HepG2 (cell line): ENCODE results near the gene FLYWCH1. TPM values are rescaled to one million over a fixed set of nuclear protein-coding genes. Genes with fewer than 3 reads are reported as not detected.

ENCODE experiments used
- CHCHD3 ChIP-seq: sonication (generic); formaldehyde crosslinking; IDR thresholded peaks from 2 replicates; pipeline ENCODE4 v1.8.0; 2022; ENCODE audit warnings: mild to moderate bottlenecking, missing genetic modification reagents, moderate library complexity
- EED ChIP-seq: sonication (generic); formaldehyde crosslinking; IDR thresholded peaks from 2 replicates; pipeline ENCODE4 v1.5.0; 2020; ENCODE audit warnings: mild to moderate bottlenecking, missing genetic modification reagents
- HNF4G ChIP-seq, 2 experiments: sonication (generic) in 1 of 2; formaldehyde crosslinking in 1 of 2; IDR thresholded peaks; 2 replicates each; pipeline versions ENCODE4 v1.4.0 to v1.6.1; 2011 to 2020; ENCODE audit warnings: borderline replicate concordance in 2 of 2, low read depth in 2 of 2, mild to moderate bottlenecking in 2 of 2, low read length in 1 of 2, missing genetic modification reagents in 1 of 2, moderate library complexity in 1 of 2
- NCOA2 ChIP-seq: sonication (generic); formaldehyde crosslinking; IDR thresholded peaks from 2 replicates; pipeline ENCODE4 v1.8.0; 2022; ENCODE audit warnings: inconsistent platforms
- PAWR ChIP-seq: sonication (generic); formaldehyde crosslinking; IDR thresholded peaks from 2 replicates; pipeline ENCODE4 v1.4.0; 2020; ENCODE audit warnings: missing genetic modification reagents, mild to moderate bottlenecking, borderline replicate concordance
- PLRG1 ChIP-seq: fragments of 450-650 bp; conservative IDR thresholded peaks from 2 replicates; pipeline ENCODE4 v1.6.1; 2016
- POLR2G ChIP-seq: fragments of 200-400 bp; formaldehyde crosslinking; IDR thresholded peaks from 2 replicates; pipeline ENCODE4 v1.6.1; 2018; ENCODE audit warnings: mild to moderate bottlenecking, low read depth, low read length, moderate library complexity
- RFX3 ChIP-seq: IDR thresholded peaks from 2 replicates; pipeline ENCODE4 v1.6.1; 2016; ENCODE audit warnings: missing biosample characterization, missing genetic modification reagents
- RXRA ChIP-seq: sonication (generic); formaldehyde crosslinking; IDR thresholded peaks from 2 replicates; pipeline ENCODE4 v1.5.1; 2020; ENCODE audit warnings: missing genetic modification reagents
- SKI ChIP-seq: fragments of 450-650 bp; IDR thresholded peaks from one replicate; pipeline ENCODE4 v1.6.1; 2018; ENCODE audit warnings: mild to moderate bottlenecking; ENCODE audit not compliant: partially characterized antibody
- SNAPC2 ChIP-seq: sonication (generic); formaldehyde crosslinking; IDR thresholded peaks from 2 replicates; pipeline ENCODE4 v1.8.1; 2022; ENCODE audit warnings: mild to moderate bottlenecking, missing genetic modification reagents
- TARDBP ChIP-seq: sonication (generic); formaldehyde crosslinking; IDR thresholded peaks from 2 replicates; pipeline ENCODE4 v1.8.0; 2022; ENCODE audit warnings: mild to moderate bottlenecking, missing genetic modification reagents
- TOE1 ChIP-seq: sonication (generic); formaldehyde crosslinking; IDR thresholded peaks from 2 replicates; pipeline ENCODE4 v1.4.0; 2020; ENCODE audit warnings: mild to moderate bottlenecking, missing genetic modification reagents
- XBP1 ChIP-seq: sonication (generic); formaldehyde crosslinking; IDR thresholded peaks from 2 replicates; pipeline ENCODE4 v1.5.0; 2020; ENCODE audit warnings: missing genetic modification reagents
- ZNF136 ChIP-seq: sonication (generic); formaldehyde crosslinking; IDR thresholded peaks from 2 replicates; pipeline ENCODE4 v1.8.1; 2022; ENCODE audit warnings: low read depth, mild to moderate bottlenecking, moderate library complexity, missing genetic modification reagents
- ZNF563 ChIP-seq: sonication (generic); formaldehyde crosslinking; IDR thresholded peaks from 2 replicates; pipeline ENCODE4 v1.8.0; 2022; ENCODE audit warnings: mild to moderate bottlenecking, moderate library complexity, missing genetic modification reagents
- ZNF605 ChIP-seq: sonication (generic); formaldehyde crosslinking; IDR thresholded peaks from 2 replicates; pipeline ENCODE4 v1.8.0; 2022; ENCODE audit warnings: mild to moderate bottlenecking, missing genetic modification reagents
- ZNF75D ChIP-seq: sonication (generic); formaldehyde crosslinking; IDR thresholded peaks from 2 replicates; pipeline ENCODE4 v1.8.1; 2023; ENCODE audit warnings: missing genetic modification reagents, mild to moderate bottlenecking, borderline replicate concordance
- ZNF776 ChIP-seq: sonication (generic); formaldehyde crosslinking; IDR thresholded peaks from 2 replicates; pipeline ENCODE4 v1.4.0; 2020; ENCODE audit warnings: mild to moderate bottlenecking, missing genetic modification reagents
- ZNF83 ChIP-seq: sonication (generic); formaldehyde crosslinking; IDR thresholded peaks from 2 replicates; pipeline ENCODE4 v1.4.0; 2020; ENCODE audit warnings: missing genetic modification reagents, mild to moderate bottlenecking, borderline replicate concordance
- polyA plus RNA-seq, 8 experiments: library from polyadenylated mRNA; depleted of rRNA in 3 of 8; stranded (reverse) in 7 of 8; unstranded in 1 of 8; fragments of >200 nt; fragmentation: Illumina TruSeq in 4 of 8; extraction: Trizol in 4 of 8; gene quantifications; 2 replicates each; pipeline versions ENCODE4 v1.2.1 to v1.2.3, GENCODE V29; 2011 to 2016; ENCODE audit warnings: low read depth in 4 of 8, missing spikeins in 1 of 8, mixed read lengths in 1 of 8; ENCODE audit not compliant: insufficient read depth in 1 of 8
- total RNA-seq, 5 experiments: library from RNA; depleted of rRNA; stranded (reverse); fragments of >200 nt; fragmentation: Illumina TruSeq; extraction: Trizol; gene quantifications; 2 replicates each; pipeline ENCODE4 v1.2.3, GENCODE V29; 2016; ENCODE audit warnings: low read depth in 1 of 5
- TF ChIP-seq, protein P1 (sequence below): sonication (generic); formaldehyde crosslinking; IDR thresholded peaks from 2 replicates; pipeline ENCODE4 v1.5.1; 2020; ENCODE audit warnings: mild to moderate bottlenecking, missing genetic modification reagents
- TF ChIP-seq, protein P2 (sequence below): sonication (generic); formaldehyde crosslinking; conservative IDR thresholded peaks from 2 replicates; pipeline ENCODE4 v1.8.1; 2023; ENCODE audit warnings: missing genetic modification reagents
- TF ChIP-seq, protein P3 (sequence below): sonication (generic); formaldehyde crosslinking; IDR thresholded peaks from 2 replicates; pipeline ENCODE4 v1.5.1; 2020; ENCODE audit warnings: mild to moderate bottlenecking, missing genetic modification reagents, moderate library complexity

Gene FLYWCH1
- total and polyA plus RNA-seq, 2 of the 13 experiments (the other 11 are each of a cell fraction or from before 2014, with no cell fraction given), result 7.3 to 12.4 TPM

- TF ChIP-seq RFX3 (CRISPR knock-in tag), result no peak
- no peak for TF ChIP-seq XBP1 (CRISPR knock-in tag)
- TF ChIP-seq ZNF605 (CRISPR knock-in tag), result no peak
- TF ChIP-seq POLR2G, result no peak
- TF ChIP-seq ZNF776 (CRISPR knock-in tag), result peak; percentile 24; the same call in 1 of the 2 replicates
- no peak for TF ChIP-seq CHCHD3 (CRISPR knock-in tag)
- no peak for TF ChIP-seq ZNF136 (CRISPR knock-in tag)
- TF ChIP-seq ZNF83 (CRISPR knock-in tag), result no peak
- TF ChIP-seq TARDBP, result no peak
- no peak for TF ChIP-seq PAWR (CRISPR knock-in tag)
- no peak for TF ChIP-seq EED (CRISPR knock-in tag)
- TF ChIP-seq SNAPC2, result no peak
- no peak for TF ChIP-seq TOE1 (CRISPR knock-in tag)
- TF ChIP-seq ZNF75D (CRISPR knock-in tag), result no peak
- TF ChIP-seq ZNF563 (CRISPR knock-in tag), result no peak
- TF ChIP-seq, protein P1, sequence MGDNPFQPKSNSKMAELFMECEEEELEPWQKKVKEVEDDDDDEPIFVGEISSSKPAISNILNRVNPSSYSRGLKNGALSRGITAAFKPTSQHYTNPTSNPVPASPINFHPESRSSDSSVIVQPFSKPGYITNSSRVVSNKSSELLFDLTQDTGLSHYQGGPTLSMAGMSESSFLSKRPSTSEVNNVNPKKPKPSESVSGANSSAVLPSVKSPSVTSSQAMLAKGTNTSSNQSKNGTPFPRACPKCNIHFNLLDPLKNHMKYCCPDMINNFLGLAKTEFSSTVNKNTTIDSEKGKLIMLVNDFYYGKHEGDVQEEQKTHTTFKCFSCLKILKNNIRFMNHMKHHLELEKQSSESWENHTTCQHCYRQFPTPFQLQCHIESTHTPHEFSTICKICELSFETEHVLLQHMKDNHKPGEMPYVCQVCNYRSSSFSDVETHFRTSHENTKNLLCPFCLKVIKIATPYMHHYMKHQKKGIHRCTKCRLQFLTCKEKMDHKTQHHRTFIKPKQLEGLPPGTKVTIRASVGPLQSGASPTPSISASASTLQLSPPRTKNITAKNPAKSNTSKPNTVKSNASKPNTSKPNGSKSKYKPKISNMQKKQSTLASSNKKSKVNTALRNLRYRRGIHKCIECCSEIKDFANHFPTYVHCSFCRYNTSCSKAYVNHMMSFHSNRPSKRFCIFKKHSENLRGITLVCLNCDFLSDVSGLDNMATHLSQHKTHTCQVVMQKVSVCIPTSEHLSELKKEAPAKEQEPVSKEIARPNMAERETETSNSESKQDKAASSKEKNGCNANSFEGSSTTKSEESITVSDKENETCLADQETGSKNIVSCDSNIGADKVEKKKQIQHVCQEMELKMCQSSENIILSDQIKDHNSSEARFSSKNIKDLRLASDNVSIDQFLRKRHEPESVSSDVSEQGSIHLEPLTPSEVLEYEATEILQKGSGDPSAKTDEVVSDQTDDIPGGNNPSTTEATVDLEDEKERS (CRISPR knock-in tag), result no peak
- no peak for TF ChIP-seq PLRG1
- TF ChIP-seq HNF4G (IDR thresholded peaks at IDR 0.05; ENCODE audit: borderline replicate concordance, low read depth, low read length), result no peak
- no peak for TF ChIP-seq HNF4G (CRISPR knock-in tag; IDR thresholded peaks at IDR 0.05; ENCODE audit: borderline replicate concordance, low read depth)
- TF ChIP-seq SKI, result no peak
- TF ChIP-seq, protein P2, sequence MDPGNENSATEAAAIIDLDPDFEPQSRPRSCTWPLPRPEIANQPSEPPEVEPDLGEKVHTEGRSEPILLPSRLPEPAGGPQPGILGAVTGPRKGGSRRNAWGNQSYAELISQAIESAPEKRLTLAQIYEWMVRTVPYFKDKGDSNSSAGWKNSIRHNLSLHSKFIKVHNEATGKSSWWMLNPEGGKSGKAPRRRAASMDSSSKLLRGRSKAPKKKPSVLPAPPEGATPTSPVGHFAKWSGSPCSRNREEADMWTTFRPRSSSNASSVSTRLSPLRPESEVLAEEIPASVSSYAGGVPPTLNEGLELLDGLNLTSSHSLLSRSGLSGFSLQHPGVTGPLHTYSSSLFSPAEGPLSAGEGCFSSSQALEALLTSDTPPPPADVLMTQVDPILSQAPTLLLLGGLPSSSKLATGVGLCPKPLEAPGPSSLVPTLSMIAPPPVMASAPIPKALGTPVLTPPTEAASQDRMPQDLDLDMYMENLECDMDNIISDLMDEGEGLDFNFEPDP (CRISPR knock-in tag), result no peak
- TF ChIP-seq, protein P3, sequence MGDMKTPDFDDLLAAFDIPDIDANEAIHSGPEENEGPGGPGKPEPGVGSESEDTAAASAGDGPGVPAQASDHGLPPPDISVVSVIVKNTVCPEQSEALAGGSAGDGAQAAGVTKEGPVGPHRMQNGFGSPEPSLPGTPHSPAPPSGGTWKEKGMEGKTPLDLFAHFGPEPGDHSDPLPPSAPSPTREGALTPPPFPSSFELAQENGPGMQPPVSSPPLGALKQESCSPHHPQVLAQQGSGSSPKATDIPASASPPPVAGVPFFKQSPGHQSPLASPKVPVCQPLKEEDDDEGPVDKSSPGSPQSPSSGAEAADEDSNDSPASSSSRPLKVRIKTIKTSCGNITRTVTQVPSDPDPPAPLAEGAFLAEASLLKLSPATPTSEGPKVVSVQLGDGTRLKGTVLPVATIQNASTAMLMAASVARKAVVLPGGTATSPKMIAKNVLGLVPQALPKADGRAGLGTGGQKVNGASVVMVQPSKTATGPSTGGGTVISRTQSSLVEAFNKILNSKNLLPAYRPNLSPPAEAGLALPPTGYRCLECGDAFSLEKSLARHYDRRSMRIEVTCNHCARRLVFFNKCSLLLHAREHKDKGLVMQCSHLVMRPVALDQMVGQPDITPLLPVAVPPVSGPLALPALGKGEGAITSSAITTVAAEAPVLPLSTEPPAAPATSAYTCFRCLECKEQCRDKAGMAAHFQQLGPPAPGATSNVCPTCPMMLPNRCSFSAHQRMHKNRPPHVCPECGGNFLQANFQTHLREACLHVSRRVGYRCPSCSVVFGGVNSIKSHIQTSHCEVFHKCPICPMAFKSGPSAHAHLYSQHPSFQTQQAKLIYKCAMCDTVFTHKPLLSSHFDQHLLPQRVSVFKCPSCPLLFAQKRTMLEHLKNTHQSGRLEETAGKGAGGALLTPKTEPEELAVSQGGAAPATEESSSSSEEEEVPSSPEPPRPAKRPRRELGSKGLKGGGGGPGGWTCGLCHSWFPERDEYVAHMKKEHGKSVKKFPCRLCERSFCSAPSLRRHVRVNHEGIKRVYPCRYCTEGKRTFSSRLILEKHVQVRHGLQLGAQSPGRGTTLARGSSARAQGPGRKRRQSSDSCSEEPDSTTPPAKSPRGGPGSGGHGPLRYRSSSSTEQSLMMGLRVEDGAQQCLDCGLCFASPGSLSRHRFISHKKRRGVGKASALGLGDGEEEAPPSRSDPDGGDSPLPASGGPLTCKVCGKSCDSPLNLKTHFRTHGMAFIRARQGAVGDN (CRISPR knock-in tag), result peak; percentile 81
- TF ChIP-seq RXRA (CRISPR knock-in tag), result no peak
- no peak for TF ChIP-seq NCOA2 (CRISPR knock-in tag)
These were observed 72.0 kb downstream of the FLYWCH1 start (continued) for GRCh38 chr16:2983706-2984136.
